Umbilical cord (tissue), 2 donors: ENCODE results near the gene MAGEA9B. TPM values are rescaled to one million over a fixed set of nuclear protein-coding genes. Genes with fewer than 3 reads are reported as not detected.
"Not testable (repeated sequence)": the region's sequence is repeated elsewhere in the genome, so short reads cannot be mapped to it uniquely, and the experiment has no call there.

Experiments
- DNase-seq: peaks from one replicate; pipeline ENCODE4 v3.0.0-alpha.2; 2015; ENCODE audit warnings: low spot score
- total RNA-seq: library from RNA; depleted of rRNA; stranded (reverse); fragments of >200 nt; gene quantifications from one replicate; pipeline ENCODE4 v1.2.3, GENCODE V29; 2014; ENCODE audit warnings: low replicate concordance; ENCODE audit not compliant: insufficient read depth

MAGEA9B gene
- total RNA-seq = not detected

- not testable (repeated sequence) for DNase-seq
Measured at GRCh38 chrX:149587359-149587758, at the start of gene MAGEA9B. Gene MAGEA9B (minus strand): TSS chrX:149587459. CDS start chrX:149583179, 4,280 bp downstream.

- DNase-seq = no peak
Measured at GRCh38 chrX:149633511-149633910, 46.3 kb upstream of the MAGEA9B start.

- peak; percentile 50 for DNase-seq
Measured at GRCh38 chrX:149631234-149632165, 44.2 kb upstream of the MAGEA9B start, which contains the start of gene TMEM185A. Gene TMEM185A (minus strand): TSS chrX:149631792. CDS start chrX:149631580, 212 bp downstream.

GRCh38 chrX:149630681-149631233 is 43.5 kb upstream of the MAGEA9B start:
- peak; percentile 40 for DNase-seq

- DNase-seq = no peak
Measured at GRCh38 chrX:149629730-149630387, 42.6 kb upstream of the MAGEA9B start.

- no peak for DNase-seq
Measured at GRCh38 chrX:149628768-149629167, 41.5 kb upstream of the MAGEA9B start.

GRCh38 chrX:149628280-149628679 is 41.0 kb upstream of the MAGEA9B start:
- DNase-seq = peak; percentile 3

GRCh38 chrX:149626829-149627228 is 39.6 kb upstream of the MAGEA9B start:
- DNase-seq = peak; percentile 72

- not testable (repeated sequence) for DNase-seq
Measured at GRCh38 chrX:149619662-149620061, 32.4 kb upstream of the MAGEA9B start.

- no peak for DNase-seq
Measured at GRCh38 chrX:149618871-149619270, 31.6 kb upstream of the MAGEA9B start.

- no peak for DNase-seq
Measured at GRCh38 chrX:149611623-149612175, 24.4 kb upstream of the MAGEA9B start.

- DNase-seq = no peak
Measured at GRCh38 chrX:149610511-149610910, 23.3 kb upstream of the MAGEA9B start.

GRCh38 chrX:149607699-149608098 is 20.4 kb upstream of the MAGEA9B start:
- DNase-seq = no peak

- DNase-seq = not testable (repeated sequence)
Measured at GRCh38 chrX:149605248-149605885, 18.1 kb upstream of the MAGEA9B start.

GRCh38 chrX:149598603-149599002 is 11.3 kb upstream of the MAGEA9B start:
- DNase-seq = not testable (repeated sequence)

- not testable (repeated sequence) for DNase-seq
Measured at GRCh38 chrX:149595943-149596342, 8.7 kb upstream of the MAGEA9B start.

- DNase-seq = not testable (repeated sequence)
Measured at GRCh38 chrX:149595214-149595613, 8.0 kb upstream of the MAGEA9B start, which contains the start of gene HSFX2. Gene HSFX2 (minus strand): TSS chrX:149595314. CDS start chrX:149594700, 614 bp downstream.

- DNase-seq = not testable (repeated sequence)
Measured at GRCh38 chrX:149590993-149591392, 3.7 kb upstream of the MAGEA9B start.

- not testable (repeated sequence) for DNase-seq
Measured at GRCh38 chrX:149585631-149586030, 1.6 kb downstream of the MAGEA9B start.

GRCh38 chrX:149573456-149573855 is 13.8 kb downstream of the MAGEA9B start:
- DNase-seq = not testable (repeated sequence)

GRCh38 chrX:149572743-149573142 is 14.5 kb downstream of the MAGEA9B start:
- peak; percentile 2 for DNase-seq
